ENCODE measurements around the gene TMEM63B. TPM values are rescaled to one million over a fixed set of nuclear protein-coding genes. Genes with fewer than 3 reads are reported as not detected.

Gene TMEM63B
- total RNA-seq, 2 donors from 2014 or later: 12.4 TPM

GRCh38 chr6:44108471-44108870 lies 18.9 kb upstream of the TMEM63B start:
- Mint-ChIP-seq H3K9me3 (no peaks in the 10 kb centered on the region), H3K36me3 (no peaks in the 10 kb centered on the region), H3K27ac (no peak overlapping the region)
- ATAC-seq (no peak), DNase-seq (ENCODE audit: low spot score in 2 of 2) (no peak)

- Mint-ChIP-seq H3K9me3 (no peaks in the 10 kb centered on the region), H3K36me3 (no peaks in the 10 kb centered on the region), H3K27ac (peak overlapping the region; percentile 47 to 75)
- ATAC-seq (no peak), DNase-seq (ENCODE audit: low spot score in 2 of 2) (no peak)
Observed at GRCh38 chr6:44109212-44109611, 18.1 kb upstream of the TMEM63B start.

- Mint-ChIP-seq H3K27ac (peak overlapping the region; percentile 75 to 93), H3K9me3 (no peaks in the 10 kb centered on the region), H3K36me3 (no peaks in the 10 kb centered on the region)
- no peak for DNase-seq (ENCODE audit: low spot score in 2 of 2)
- ATAC-seq: no peak
Observed at GRCh38 chr6:44110005-44110676, 17.2 kb upstream of the TMEM63B start.

- no peaks in the 10 kb centered on the region for H3K36me3 Mint-ChIP-seq
- H3K9me3 Mint-ChIP-seq: no peaks in the 10 kb centered on the region
- no peak for DNase-seq (ENCODE audit: low spot score in 2 of 2)
- peak overlapping the region in 1 of 2 donors; percentile 3 for H3K27ac Mint-ChIP-seq
- no peak for ATAC-seq
Observed at GRCh38 chr6:44110966-44111365, 16.4 kb upstream of the TMEM63B start.

- H3K27ac Mint-ChIP-seq: peak overlapping the region; percentile 3 to 77
- DNase-seq (ENCODE audit: low spot score in 2 of 2): no peak
- ATAC-seq: no peak
- no peaks in the 10 kb centered on the region for H3K9me3 Mint-ChIP-seq
- H3K36me3 Mint-ChIP-seq: no peaks in the 10 kb centered on the region
Observed at GRCh38 chr6:44111434-44112417, 15.6 kb upstream of the TMEM63B start.

GRCh38 chr6:44113414-44113813 lies 13.9 kb upstream of the TMEM63B start:
- no peaks in the 10 kb centered on the region for H3K9me3 Mint-ChIP-seq
- no peak overlapping the region for H3K27ac Mint-ChIP-seq
- DNase-seq (ENCODE audit: low spot score in 2 of 2): no peak
- no peak for ATAC-seq
- no peaks in the 10 kb centered on the region for H3K36me3 Mint-ChIP-seq

- DNase-seq (ENCODE audit: low spot score in 2 of 2) (no peak), ATAC-seq (no peak)
- Mint-ChIP-seq H3K36me3 (no peaks in the 10 kb centered on the region), H3K9me3 (no peaks in the 10 kb centered on the region), H3K27ac (no peak overlapping the region)
Observed at GRCh38 chr6:44115866-44116265, 11.5 kb upstream of the TMEM63B start.

GRCh38 chr6:44116641-44117382 lies 10.5 kb upstream of the TMEM63B start:
- ATAC-seq (peak in 1 of 2 donors; percentile 51), DNase-seq (ENCODE audit: low spot score in 2 of 2) (no peak)
- Mint-ChIP-seq H3K27ac (peak overlapping the region in 1 of 2 donors; percentile 61), H3K36me3 (no peaks in the 10 kb centered on the region), H3K9me3 (no peaks in the 10 kb centered on the region)

GRCh38 chr6:44117397-44118128 lies 9.8 kb upstream of the TMEM63B start:
- DNase-seq (ENCODE audit: low spot score in 2 of 2) (no peak), ATAC-seq (no peak)
- Mint-ChIP-seq H3K9me3 (no peaks in the 10 kb centered on the region), H3K36me3 (no peaks in the 10 kb centered on the region), H3K27ac (peak overlapping the region in 1 of 2 donors; percentile 61)

- Mint-ChIP-seq H3K27ac (no peak overlapping the region), H3K9me3 (no peaks in the 10 kb centered on the region), H3K36me3 (no peaks in the 10 kb centered on the region)
- DNase-seq (ENCODE audit: low spot score in 2 of 2) (no peak), ATAC-seq (no peak)
Observed at GRCh38 chr6:44119704-44120262, 7.6 kb upstream of the TMEM63B start.

GRCh38 chr6:44120692-44121443 lies 6.5 kb upstream of the TMEM63B start:
- DNase-seq (ENCODE audit: low spot score in 2 of 2) (no peak), ATAC-seq (no peak)
- peaks cover 4 to 6% of the 10 kb centered on the region in 2 donors for H3K36me3 Mint-ChIP-seq
- no peaks in the 10 kb centered on the region for H3K9me3 Mint-ChIP-seq
- H3K27ac Mint-ChIP-seq: peak overlapping the region in 1 of 2 donors; percentile 12

GRCh38 chr6:44122801-44123200 lies 4.6 kb upstream of the TMEM63B start:
- no peak for DNase-seq (ENCODE audit: low spot score in 2 of 2)
- H3K36me3 Mint-ChIP-seq: peaks cover 10 to 15% of the 10 kb centered on the region in 2 donors
- H3K27ac Mint-ChIP-seq: peak overlapping the region in 1 of 2 donors; percentile 13
- ATAC-seq: peak in 1 of 2 donors; percentile 7
- no peaks in the 10 kb centered on the region for H3K9me3 Mint-ChIP-seq

GRCh38 chr6:44123544-44123943 lies 3.8 kb upstream of the TMEM63B start:
- ATAC-seq: no peak
- no peaks in the 10 kb centered on the region for H3K9me3 Mint-ChIP-seq
- peaks cover 10 to 15% of the 10 kb centered on the region in 2 donors for H3K36me3 Mint-ChIP-seq
- H3K27ac Mint-ChIP-seq: peak overlapping the region in 1 of 2 donors; percentile 13
- DNase-seq (ENCODE audit: low spot score in 2 of 2): no peak

GRCh38 chr6:44126320-44127149 lies 819 bp upstream of the TMEM63B start:
- H3K36me3 Mint-ChIP-seq: peaks cover 10 to 15% of the 10 kb centered on the region in 2 donors
- H3K9me3 Mint-ChIP-seq: no peaks in the 10 kb centered on the region
- peak overlapping the region; percentile 95 to 96 for H3K27ac Mint-ChIP-seq
- DNase-seq (ENCODE audit: low spot score in 2 of 2) (peak; percentile 78 to 89), ATAC-seq (peak; percentile 86 to 91)
